ENCODE data around the gene PKD1.

GRCh38 chr16:2165861-2166260, 30.2 kb upstream of the PKD1 start:
- TF ChIP-seq CTCF (IDR thresholded peaks at IDR 0.05) = no peak
- no peak for TF ChIP-seq POLR2AphosphoS5 (IDR thresholded peaks at IDR 0.05)
- TF ChIP-seq POLR2A (IDR thresholded peaks at IDR 0.05) = no peak
- TF ChIP-seq EP300 (IDR thresholded peaks at IDR 0.05) = no peak

Data from suprapubic skin (tissue), 4 donors.